ENCODE results near the gene KCNK6.

GRCh38 chr19:38351865-38352395 lies 32.3 kb downstream of the KCNK6 start:
- TF ChIP-seq POLR2A (IDR thresholded peaks at IDR 0.05) (no peak), CTCF (IDR thresholded peaks at IDR 0.05) (no peak), POLR2AphosphoS5 (IDR thresholded peaks at IDR 0.05) (no peak)

All from breast epithelium (tissue), 3 donors.